NCI-H526 treated with DMSO at 0.1 percent for 48 hours (cell line): ENCODE results near the gene ADAP1.
A peak's percentile ranks its signal among the peaks of the same experiment; 100 is the strongest.

Source experiments
- DNase-seq: peaks from one replicate; lab custom pipeline; 2025; lab: John Stamatoyannopoulos, UW

ADAP1 gene

DNA sequence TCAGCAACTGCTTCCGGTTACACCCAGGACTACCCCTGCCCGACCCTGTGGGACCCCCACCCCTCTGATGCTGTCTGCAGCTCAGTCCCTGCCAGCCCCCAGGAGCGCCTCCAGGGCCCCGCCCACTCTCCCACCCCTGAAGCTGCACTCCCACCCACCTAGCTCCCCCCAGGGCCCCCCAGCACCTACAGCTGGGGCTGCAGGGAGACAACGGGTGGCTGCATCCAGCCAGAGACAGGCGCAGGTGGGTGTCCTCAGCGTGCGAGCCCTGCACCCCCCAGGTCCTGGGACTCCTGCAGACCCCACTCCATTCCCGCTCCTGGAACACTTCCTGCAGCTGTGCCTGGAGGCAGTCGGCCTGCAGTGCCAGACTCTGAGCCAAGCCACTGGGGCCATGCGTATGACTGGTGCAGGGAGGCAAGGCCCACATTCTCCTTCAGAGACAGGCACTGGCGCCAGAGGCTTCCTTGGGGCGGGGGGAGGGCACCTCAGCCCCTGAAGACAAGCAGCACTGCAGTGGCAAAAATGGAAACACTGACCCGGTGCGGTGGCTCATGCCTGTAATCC is 34.6 kb upstream of the ADAP1 start:
- DNase-seq: no peak

DNA sequence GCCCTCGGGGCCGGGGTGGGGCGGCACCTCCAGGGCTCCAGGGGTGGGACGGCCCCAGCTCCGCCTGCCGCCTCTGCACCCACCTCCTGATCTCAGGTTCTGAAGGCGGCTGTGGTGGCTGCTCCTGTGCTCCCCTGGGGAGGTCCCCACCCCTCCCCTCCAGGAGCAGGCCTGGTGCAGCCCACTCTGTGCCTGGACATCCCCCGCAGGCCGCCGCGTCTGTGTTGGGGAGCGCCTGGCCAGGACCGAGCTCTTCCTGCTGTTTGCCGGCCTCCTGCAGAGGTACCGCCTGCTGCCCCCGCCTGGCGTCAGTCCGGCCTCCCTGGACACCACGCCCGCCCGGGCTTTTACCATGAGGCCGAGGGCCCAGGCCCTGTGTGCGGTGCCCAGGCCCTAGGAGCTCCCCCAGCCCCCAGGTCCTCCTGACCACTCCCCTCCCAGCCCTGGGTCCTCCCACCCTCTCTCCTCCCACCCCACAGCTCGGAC is 34.0 kb upstream of the ADAP1 start:
- no peak for DNase-seq

DNA sequence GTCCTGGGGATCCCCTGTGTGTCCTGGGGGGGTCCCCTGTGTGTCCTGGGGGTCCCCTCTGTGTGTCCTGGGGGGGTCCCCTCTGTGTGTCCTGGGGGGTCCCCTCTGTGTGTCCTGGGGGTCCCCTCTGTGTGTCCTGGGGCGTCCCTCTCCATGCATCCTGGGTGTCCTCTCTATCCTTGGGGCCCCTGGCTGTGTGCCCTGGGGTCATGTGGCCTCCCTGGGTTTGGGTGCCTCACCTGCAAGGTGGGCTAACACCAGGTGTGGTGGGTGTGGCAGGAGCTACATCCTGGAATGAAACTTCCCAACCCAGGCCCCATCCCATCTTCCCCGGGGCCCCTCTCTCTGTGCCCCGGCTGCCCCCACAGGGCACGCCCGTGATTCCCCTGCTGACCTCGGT is 33.4 kb upstream of the ADAP1 start:
- no peak for DNase-seq

DNA sequence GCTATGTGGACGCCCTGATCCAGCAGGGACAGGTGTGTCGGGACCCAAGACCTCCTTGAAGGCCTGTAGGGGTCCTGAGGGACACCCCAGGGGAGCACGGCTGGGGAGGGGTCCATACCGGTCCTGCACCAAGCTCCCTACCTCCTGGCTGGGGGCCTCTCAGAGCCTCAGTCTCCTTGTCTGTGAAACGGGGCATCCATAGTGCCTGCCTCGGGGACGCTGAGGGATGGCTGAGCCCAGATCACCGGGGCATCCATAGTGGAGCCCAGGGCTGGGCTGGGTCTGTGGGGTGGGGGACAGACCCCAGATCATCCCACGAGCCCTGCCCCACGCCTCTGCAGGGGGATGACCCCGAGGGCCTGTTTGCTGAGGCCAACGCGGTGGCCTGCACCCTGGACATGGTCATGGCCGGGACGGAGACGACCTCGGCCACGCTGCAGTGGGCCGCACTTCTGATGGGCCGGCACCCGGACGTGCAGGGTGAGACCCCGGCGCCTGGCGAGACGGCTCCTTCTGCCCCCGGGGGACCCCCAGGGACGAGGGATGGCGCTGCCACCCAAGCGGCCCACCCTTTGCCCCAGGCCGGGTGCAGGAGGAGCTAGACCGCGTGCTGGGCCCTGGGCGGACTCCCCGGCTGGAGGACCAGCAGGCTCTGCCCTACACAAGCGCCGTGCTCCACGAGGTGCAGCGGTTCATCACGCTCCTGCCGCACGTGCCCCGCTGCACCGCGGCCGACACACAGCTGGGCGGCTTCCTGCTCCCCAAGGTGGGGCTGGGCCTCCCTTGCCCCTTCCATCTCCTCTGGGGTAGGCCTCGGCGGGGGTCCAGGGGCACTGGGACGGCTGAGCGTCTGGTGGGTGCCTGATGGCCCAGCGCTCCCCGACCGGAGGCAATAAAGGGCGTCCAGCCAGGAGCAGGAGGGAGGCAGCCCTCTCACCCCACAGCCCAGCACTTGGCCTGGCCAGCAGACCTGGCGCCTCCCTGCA is 32.6 kb upstream of the ADAP1 start:
- DNase-seq: no peak

- no peak for DNase-seq
These were observed 31.6 kb upstream of the ADAP1 start for GRCh38 chr7:985915-986741.

GRCh38 chr7:985127-985416 is 30.6 kb upstream of the ADAP1 start:
- no peak for DNase-seq

GRCh38 chr7:984361-985126 is 30.1 kb upstream of the ADAP1 start:
- no peak for DNase-seq

DNA sequence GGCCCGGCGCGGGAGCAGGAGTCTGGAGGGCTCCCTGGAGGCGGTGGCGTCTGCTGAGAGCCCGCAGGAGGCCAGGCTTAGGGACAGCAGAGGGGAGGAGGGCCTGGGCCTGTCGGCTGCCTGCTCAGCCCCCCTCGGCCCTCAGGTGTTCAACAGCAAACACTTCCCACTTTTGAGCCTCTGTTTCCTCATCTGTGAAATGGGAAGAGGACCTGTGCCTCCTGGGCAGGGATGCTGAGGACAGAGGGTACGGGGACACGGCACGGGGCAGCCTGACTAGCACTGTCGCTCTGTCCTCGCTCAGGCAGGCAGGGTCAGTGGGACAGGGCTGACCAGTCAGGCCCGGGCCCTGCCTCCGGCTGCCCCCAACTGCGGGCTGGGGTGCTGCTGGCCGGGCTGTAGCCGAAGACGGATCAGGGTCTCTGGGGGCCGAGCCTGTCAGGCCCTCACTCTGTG is 29.2 kb upstream of the ADAP1 start:
- DNase-seq: no peak

DNA sequence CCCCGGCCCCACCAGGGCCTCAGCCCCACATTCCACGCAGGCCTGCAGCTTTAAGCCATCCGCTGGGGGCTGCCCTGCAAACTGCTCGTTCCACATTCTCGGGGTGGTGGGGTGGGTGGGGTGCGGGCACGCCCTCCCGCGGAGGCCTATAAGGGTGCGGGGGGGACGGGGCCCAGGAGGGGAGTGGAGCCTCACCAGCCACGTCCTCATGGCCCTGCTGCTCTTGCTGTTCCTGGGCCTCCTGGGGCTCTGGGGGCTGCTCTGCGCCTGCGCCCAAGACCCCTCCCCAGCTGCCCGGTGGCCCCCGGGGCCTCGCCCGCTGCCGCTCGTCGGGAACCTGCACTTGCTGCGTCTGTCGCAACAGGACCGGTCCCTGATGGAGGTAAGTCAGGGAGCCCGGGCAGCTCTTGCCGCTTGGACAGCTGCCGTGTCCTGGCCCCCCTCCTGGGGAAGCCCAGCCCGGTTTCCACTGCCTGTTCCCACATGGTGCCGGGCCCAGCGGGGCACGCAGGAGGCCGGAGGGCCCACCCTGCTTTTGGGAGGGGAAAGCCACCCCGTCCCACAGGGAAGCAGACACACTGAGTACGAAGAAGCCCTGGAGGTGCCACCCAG is 28.6 kb upstream of the ADAP1 start, which contains the start of gene CYP2W1:
TSS of gene CYP2W1 (plus strand) at position 178 of the 612 bp plus-strand sequence. CDS start at position 209, 31 bp downstream.
- DNase-seq: no peak

- DNase-seq: no peak
These were observed 28.1 kb upstream of the ADAP1 start for GRCh38 chr7:982511-983003.

GRCh38 chr7:981793-982510 is 27.5 kb upstream of the ADAP1 start:
- peak; percentile 11 for DNase-seq

- DNase-seq: no peak
These were observed 25.5 kb upstream of the ADAP1 start for GRCh38 chr7:979886-980571.

- no peak for DNase-seq
These were observed 24.7 kb upstream of the ADAP1 start for GRCh38 chr7:979151-979550.

GRCh38 chr7:978416-979091 is 24.1 kb upstream of the ADAP1 start:
- DNase-seq: no peak

DNA sequence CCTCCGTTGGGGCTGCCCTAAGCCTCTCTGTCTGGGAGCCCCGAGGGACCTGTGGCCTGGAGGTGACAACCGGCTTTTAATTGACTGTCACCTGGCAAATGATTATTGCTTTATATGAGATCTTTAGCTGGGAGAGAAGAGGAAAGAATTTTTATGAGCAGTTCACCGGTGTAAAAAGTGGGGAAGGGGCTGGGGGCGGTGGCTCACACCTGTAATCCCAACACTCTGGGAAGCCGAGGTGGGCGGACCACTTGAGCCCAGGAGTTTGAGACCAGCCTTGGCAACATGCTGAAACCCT is 23.5 kb upstream of the ADAP1 start:
- no peak for DNase-seq

DNA sequence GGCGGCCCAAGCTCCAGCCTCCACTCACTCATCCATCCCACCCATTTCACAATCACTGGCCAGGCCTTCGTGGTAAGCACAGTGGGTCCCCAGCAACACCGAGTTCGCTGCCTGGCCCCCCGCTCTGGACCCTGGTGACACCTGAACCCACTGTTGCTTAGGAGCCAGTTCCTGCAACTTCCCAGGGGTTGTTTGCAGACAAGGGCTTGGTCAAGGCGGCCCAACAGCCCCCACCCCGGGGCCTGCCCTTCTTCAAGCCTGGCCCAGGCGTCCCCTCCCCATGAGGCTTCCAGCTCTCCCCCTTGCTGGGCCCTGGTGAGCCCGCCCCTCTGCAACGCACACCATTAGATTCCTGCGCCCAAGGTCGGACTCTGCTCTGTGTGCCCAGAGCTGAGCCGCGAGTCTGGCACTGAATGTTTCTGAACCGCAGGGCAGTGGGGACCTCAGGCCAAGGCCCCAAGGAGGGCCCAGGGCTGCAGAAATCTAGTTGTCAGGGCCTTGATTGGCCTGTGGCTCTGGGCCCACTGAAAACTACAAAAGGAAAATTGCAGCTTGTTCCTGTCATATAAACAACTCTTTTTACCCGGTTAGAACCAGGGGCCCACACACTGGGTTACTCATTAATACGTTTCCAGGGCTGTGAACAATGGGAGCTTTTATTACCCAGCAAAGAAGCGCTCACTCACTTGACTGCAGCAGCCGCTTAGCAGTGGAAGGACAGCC is 23.0 kb upstream of the ADAP1 start:
- peak; percentile 86 for DNase-seq

DNA sequence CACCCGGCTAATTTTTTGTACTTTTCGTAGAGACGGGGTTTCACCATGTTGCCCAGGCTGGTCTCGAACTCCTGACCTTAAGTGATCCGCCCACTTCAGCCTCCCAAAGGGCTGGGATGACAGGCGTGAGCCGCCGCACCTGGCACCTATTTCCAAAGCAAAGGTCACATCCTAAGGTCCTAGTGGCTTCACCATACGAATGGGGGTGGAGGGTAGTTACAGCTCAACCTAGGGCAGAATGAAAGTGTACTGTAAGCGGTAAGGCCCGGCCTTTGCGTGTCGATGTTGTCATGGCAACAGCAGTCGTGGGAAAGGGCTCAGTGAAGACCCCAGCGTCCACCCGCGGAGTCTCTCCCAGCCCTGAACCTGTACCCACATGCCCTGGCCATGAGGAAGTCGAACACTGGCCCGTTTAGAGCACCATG is 22.4 kb upstream of the ADAP1 start:
- DNase-seq: no peak

- DNase-seq: no peak
These were observed 21.4 kb upstream of the ADAP1 start for GRCh38 chr7:975702-976473.
